Neuron (in vitro differentiated cells): ENCODE results near the gene CALY.

Source experiments
- H2AFZ ChIP-seq: one replicate; pipeline ENCODE4 v1.6.1; 2013; ENCODE audit warnings: low read depth, mild to moderate bottlenecking, inconsistent platforms, low read length, moderate library complexity
- H3K27me3 ChIP-seq: one replicate; pipeline ENCODE4 v1.6.1; 2013; ENCODE audit warnings: low read length; ENCODE audit not compliant: insufficient read depth
- H3K36me3 ChIP-seq: one replicate; pipeline ENCODE4 v1.6.1; 2013; ENCODE audit warnings: low read length; ENCODE audit not compliant: insufficient read depth
- H3K4me1 ChIP-seq: one replicate; pipeline ENCODE4 v1.6.1; 2013; ENCODE audit warnings: low read length; ENCODE audit not compliant: insufficient read depth
- H3K4me3 ChIP-seq: 2 replicates; pipeline ENCODE4 v1.5.1; 2013; ENCODE audit warnings: mild to moderate bottlenecking, low read length, moderate library complexity
- H3K9me3 ChIP-seq: one replicate; pipeline ENCODE4 v1.6.1; 2013; ENCODE audit warnings: low read length

The CALY gene

DNA sequence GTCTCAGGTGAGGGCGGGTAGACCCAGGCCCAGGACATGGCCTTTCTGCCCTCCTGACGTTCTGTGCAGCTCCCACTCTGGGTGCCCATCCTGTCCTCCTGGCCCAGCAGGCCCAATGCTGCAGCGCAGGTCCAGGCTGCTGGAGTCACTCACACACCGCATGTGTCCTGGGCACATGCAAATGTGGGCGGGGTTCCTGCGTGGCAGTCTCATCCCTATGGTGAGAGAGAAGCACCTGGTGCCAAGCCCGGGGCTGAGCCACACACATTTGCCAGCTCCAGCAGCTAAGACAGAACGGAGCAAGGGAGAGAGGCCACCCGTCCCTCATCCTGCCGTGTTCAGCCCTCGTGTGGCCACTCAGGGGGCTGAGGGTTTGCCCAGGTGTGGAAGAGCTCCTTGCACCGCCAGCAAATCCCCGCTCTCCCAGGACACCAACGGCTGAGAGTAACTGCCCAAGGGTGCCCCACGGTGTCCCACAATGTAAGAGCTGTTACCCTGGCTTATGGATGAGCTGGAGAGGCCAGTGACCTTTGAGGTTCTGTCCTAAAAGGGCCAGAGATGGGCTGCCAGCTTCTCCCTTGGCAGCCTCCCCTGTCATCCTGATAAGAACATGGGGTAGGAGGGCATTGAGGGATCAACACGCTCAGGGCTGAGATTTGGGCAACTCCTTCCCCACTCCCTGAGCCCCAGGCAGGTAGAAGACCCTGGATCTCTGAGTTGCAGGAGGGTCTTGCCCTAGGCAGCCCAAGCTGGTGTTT lies 16.7 kb upstream of the CALY start:
- H3K4me3 ChIP-seq = no peak overlapping the region
- H2AFZ ChIP-seq = no peak overlapping the region
- no peaks in the 10 kb centered on the region for H3K36me3 ChIP-seq
- peaks cover 6% of the 10 kb centered on the region for H3K4me1 ChIP-seq
- no peaks in the 10 kb centered on the region for H3K27me3 ChIP-seq
- no peaks in the 10 kb centered on the region for H3K9me3 ChIP-seq

DNA sequence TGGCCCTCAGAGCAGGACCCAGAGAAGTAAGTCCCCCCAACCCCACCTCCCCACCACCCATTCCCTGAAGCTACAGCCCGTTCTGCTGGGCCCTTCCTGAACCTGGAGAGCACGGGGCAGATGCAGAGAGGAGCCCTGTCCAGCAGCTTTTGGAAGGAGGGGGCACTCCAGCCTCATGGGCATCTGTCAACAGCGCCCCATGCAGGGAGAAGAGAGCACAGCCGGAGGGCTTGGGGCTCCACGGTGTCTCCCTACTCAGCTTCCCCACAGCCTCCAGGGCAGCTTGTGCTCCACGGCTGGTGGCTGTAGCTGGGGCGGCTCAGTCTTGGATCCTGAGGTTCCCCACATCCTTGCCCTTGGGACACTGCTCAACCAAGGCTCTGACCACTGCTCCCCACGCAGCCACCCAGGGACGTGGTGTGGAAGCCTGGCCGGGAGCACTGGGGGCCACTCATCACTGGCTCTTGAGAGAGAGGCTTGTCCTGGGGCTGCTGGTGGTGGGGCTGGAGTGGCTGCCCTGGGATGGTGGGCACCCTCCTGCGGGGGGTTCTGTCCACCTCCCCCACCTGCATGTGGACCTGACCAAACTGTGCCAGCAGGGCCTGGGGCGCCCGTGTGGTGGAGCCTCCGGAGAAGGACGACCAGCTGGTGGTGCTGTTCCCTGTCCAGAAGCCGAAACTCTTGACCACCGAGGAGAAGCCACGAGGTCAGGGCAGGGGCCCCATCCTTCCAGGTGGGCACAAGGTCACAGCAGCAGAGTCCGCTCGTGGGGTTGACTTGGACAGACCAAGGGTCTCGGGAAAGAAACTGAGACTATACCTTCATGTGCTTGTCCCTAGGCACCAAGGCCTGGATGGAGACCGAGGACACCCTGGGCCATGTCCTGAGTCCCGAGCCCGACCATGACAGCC lies 15.0 kb upstream of the CALY start:
- H3K9me3 ChIP-seq = no peaks in the 10 kb centered on the region
- H3K4me3 ChIP-seq = no peak overlapping the region
- peaks cover 2% of the 10 kb centered on the region for H3K4me1 ChIP-seq
- no peaks in the 10 kb centered on the region for H3K27me3 ChIP-seq
- H2AFZ ChIP-seq = no peak overlapping the region
- no peaks in the 10 kb centered on the region for H3K36me3 ChIP-seq

DNA sequence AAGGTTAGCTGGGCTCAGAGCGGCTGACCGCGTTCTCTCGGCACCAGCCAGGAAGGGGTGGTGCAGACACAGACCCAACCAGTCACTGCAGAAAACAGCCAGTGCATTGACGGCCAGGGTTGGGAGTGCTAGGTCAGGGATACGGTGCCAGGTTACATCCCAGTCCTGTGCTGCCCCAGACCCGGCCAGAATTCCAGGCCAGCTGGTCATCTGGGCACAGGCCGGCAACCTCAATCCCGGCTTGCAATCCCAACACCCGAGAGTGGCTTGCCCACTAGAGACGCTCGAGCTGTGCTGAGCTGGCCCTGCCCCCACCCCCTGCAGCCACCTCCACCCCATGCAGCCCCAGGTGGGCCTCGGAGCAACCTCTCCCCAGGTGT lies 14.2 kb upstream of the CALY start:
- H3K4me1 ChIP-seq = no peaks in the 10 kb centered on the region
- no peaks in the 10 kb centered on the region for H3K36me3 ChIP-seq
- no peak overlapping the region for H3K4me3 ChIP-seq
- no peaks in the 10 kb centered on the region for H3K27me3 ChIP-seq
- no peak overlapping the region for H2AFZ ChIP-seq
- H3K9me3 ChIP-seq = no peaks in the 10 kb centered on the region

DNA sequence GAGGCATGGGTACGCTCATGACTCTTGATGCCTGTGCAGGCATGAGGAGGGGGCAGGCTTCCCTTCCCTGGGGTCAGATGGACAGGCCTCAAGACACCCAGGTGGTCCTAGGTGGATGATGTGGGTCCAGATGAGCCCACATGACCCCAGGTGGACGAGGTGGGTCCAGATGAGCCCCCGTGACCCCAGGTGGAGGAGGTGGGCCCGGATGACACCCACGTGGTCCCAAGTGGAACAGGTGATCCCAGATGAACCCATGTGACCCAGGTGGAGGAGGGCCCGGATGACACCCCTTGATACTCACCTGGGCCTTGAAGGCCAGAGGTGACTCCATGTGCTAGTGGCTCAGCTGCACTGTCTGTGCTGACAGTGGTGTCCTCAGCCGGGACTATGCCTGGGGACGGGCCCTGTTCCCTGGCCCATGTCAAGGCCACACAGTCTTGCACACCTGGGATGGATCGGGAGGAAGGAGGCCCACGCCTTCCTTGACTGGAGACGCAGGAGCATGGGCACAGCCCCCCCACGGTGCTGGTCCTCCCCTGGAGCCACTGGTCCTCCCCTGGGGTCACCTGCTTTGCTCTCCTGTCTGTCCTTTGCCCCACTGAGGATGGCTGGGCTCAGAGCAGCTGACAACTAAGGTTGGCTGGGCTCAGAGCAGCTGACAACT lies 13.7 kb upstream of the CALY start:
- H3K4me3 ChIP-seq = no peak overlapping the region
- no peaks in the 10 kb centered on the region for H3K27me3 ChIP-seq
- H3K9me3 ChIP-seq = no peaks in the 10 kb centered on the region
- H2AFZ ChIP-seq = no peak overlapping the region
- no peaks in the 10 kb centered on the region for H3K36me3 ChIP-seq
- peaks cover 2% of the 10 kb centered on the region for H3K4me1 ChIP-seq

DNA sequence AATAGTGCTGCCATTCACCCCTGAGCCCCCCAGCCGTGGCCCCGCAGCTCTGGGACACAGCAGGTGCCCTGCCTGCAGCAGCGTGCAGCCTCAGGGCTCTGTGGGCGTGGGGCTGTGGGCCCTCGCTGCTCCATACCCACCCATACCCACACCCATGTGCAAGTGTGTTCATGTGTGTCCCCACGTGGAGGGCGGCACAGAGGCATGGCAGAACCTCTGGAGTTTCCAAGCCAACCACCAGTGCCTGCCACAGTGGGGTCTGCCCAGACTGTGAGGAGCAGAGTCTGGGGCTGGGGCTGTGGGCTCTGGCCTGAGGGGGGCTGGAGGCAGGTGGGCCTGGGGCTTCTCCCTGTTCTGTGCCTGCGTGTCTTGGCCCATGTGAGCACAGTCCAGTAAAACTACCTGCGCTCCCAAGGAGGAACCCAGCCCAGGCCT lies 12.9 kb upstream of the CALY start:
- no peaks in the 10 kb centered on the region for H3K27me3 ChIP-seq
- no peaks in the 10 kb centered on the region for H3K36me3 ChIP-seq
- H2AFZ ChIP-seq = no peak overlapping the region
- no peaks in the 10 kb centered on the region for H3K9me3 ChIP-seq
- H3K4me1 ChIP-seq = peaks cover 4% of the 10 kb centered on the region
- no peak overlapping the region for H3K4me3 ChIP-seq

DNA sequence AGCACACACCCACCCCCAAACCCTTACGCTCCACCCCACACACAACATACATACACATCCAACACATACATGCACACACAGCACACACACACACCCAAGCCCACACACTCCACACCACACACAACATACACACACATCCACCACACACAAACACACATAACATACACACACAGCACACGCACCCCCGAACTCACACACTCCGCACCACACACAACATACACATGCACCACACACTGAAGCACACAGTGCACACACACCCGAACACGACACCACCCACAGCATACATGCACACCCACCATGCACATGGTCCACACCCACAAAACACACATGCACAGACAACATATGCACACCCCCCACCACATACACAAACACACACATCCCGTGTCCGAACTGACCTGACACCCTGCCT lies 12.5 kb upstream of the CALY start:
- no peak overlapping the region for H3K4me3 ChIP-seq
- no peaks in the 10 kb centered on the region for H3K27me3 ChIP-seq
- no peaks in the 10 kb centered on the region for H3K9me3 ChIP-seq
- H2AFZ ChIP-seq = no peak overlapping the region
- peaks cover 4% of the 10 kb centered on the region for H3K4me1 ChIP-seq
- H3K36me3 ChIP-seq = no peaks in the 10 kb centered on the region

DNA sequence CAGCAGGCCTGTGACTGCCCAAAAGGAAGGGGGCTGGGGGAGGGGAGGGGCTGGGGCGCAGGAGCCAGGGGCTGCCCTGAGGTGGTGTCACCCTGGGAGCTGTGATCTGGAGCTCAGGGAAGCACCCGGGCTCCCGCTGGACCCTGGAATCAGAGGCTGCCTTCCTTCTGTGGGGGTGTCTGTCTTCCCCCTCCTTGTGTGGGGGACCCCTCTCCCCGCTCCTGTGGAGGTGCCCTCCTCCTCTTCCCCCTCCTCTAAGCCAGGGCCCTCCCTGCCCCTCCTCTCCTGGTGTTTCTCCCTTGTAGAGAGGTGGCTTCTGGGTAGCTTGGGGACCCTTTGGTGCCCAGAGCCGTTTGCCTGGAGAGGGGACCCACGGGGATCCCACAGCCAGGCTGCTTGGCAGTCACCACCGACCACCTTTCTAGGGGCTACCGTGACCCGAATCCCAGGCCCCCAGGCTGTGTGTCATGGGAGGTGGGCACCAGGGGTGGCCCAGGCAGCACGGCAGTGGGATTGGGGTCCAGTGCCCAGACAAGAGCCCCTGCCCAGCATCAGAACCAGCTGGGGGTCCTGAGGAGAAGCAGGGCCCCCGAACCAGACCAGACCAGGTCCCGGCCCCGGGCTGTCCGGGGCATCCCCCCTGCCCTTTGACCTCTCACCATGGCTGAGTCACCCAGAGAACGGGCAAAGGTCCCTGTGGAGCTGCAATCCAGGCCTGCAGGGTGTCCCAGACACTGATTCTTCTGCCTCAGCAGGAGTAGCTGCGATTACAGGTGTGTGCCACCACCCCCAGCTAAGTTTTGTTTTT lies 11.2 kb upstream of the CALY start:
- Histone ChIP-seq H2AFZ (no peak overlapping the region), H3K36me3 (no peaks in the 10 kb centered on the region), H3K4me3 (no peak overlapping the region), H3K4me1 (peaks cover 4% of the 10 kb centered on the region), H3K9me3 (no peaks in the 10 kb centered on the region), H3K27me3 (no peaks in the 10 kb centered on the region)

DNA sequence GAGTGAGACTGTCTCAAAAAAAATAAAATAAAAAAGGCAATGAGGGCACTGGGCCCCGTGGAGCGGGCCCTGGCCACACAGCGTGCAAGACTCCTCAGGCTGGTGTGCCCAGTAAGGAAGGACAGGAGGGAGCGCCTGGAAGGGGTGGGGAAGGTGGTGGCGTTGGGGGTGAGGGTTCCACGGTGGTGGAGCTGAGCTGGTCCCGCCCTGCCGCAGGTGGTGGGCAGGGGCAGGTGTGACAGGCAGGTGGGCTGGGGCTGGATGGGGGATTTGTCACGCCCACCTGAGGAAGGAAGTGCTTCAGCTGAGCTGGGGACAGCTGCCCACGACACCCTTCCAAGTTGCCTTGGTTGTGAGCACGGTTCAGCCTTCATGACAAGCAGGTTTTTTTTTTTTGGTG lies 9.7 kb upstream of the CALY start:
- Histone ChIP-seq H3K9me3 (no peaks in the 10 kb centered on the region), H3K27me3 (no peaks in the 10 kb centered on the region), H3K36me3 (no peaks in the 10 kb centered on the region), H2AFZ (no peak overlapping the region), H3K4me3 (no peak overlapping the region), H3K4me1 (peaks cover 4% of the 10 kb centered on the region)

DNA sequence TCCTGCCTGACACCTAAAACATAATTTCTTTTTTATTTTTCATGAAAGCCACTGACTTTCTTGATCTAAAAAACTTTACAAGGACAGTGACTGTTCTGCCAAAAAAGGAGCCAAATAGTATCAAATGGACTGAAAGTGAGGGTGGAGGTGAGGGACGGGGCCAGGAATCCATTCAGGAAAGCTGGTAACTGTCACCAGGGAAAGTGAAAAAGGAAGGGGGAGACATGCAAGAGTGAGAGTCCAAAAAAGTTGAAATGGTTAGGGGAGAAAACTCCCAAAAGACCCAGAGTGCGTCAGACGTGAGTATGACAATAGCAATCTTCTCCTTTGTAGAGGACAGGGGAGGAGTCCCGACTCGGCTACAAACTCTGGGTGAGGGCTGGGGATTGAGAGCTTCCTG lies 7.5 kb upstream of the CALY start:
- Histone ChIP-seq H2AFZ (no peak overlapping the region), H3K36me3 (no peaks in the 10 kb centered on the region), H3K4me3 (no peak overlapping the region), H3K9me3 (no peaks in the 10 kb centered on the region), H3K27me3 (no peaks in the 10 kb centered on the region), H3K4me1 (peaks cover 4% of the 10 kb centered on the region)

DNA sequence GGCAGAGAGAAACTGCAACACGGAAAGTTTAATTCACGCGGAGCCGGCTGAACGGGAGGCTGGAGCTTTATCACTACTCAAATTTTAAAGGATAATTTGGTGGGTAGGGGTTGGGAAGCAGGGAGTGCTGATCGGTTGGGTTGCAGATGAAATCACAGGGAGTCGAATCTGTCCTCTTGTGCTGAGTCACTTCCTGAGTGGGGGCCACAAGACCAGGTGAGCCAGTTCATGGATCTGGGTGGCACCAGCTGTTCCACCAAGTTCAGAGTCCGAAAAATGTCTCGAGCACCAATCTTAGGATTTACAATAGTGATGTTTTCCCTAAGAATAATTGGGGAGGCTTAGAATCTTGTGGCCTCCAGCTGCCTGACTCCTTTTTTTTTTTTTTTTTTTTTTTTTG lies 6.9 kb upstream of the CALY start:
- Histone ChIP-seq H3K4me3 (no peak overlapping the region), H3K27me3 (no peaks in the 10 kb centered on the region), H3K4me1 (peaks cover 4% of the 10 kb centered on the region), H2AFZ (no peak overlapping the region), H3K9me3 (no peaks in the 10 kb centered on the region), H3K36me3 (no peaks in the 10 kb centered on the region)

DNA sequence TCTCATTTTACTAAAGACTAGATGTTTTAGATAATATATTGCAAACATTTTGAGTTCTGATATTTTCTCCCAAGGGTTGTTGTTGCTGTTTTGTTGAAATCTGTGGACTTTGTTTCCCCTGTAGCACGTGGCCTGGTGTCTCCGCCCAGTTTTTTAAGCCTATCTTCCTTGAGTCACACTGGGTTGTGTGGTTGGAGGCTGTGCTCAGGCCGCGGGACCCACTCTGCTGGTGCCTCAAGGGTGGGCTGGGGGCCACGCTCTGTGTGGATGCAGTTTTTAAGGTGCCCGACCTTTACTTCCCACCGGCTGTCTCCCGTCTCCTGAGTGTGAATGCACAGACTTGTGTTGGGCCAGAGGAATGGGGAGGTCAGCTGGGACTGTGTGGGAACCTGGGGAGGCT lies 6.2 kb upstream of the CALY start:
- Histone ChIP-seq H3K9me3 (no peaks in the 10 kb centered on the region), H3K4me1 (peaks cover 4% of the 10 kb centered on the region), H3K27me3 (no peaks in the 10 kb centered on the region), H2AFZ (no peak overlapping the region), H3K4me3 (no peak overlapping the region), H3K36me3 (no peaks in the 10 kb centered on the region)

DNA sequence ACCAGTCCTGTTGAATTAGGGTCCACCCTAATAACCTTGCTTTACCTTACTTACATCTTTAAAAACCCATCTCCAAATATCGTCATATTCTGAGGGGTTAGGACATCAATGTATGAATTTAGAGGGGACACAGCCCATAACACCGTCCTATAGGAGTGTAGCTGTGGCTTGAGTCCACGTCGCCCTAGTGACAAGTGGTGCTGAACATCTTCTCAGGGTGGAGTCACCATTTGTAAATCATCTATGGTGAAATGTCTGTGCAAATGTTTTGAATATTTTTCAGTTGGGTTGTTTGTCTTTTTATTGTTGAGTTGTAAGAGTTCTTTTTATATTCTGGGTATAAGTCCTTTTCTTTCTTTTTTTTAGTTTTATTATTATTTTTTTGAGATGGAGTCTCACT lies 5.3 kb upstream of the CALY start:
- H3K4me1 ChIP-seq = peaks cover 4% of the 10 kb centered on the region

More for the DNA sequence above, 5.3 kb upstream of the CALY start:
- no peak overlapping the region for H3K4me3 ChIP-seq
- peaks cover 6% of the 10 kb centered on the region for H3K27me3 ChIP-seq
- H3K36me3 ChIP-seq = no peaks in the 10 kb centered on the region
- H2AFZ ChIP-seq = no peak overlapping the region
- H3K9me3 ChIP-seq = no peaks in the 10 kb centered on the region
